GM21423 (cell line): Measurements from ENCODE around the gene CTNND1.
A peak's percentile ranks its signal among the peaks of the same experiment; 100 is the strongest.
"Not testable (repeated sequence)": the region's sequence is repeated elsewhere in the genome, so short reads cannot be mapped to it uniquely, and the experiment has no call there.

Source experiments
- ATAC-seq: cut with Tn5 transposase; IDR thresholded peaks from one replicate; pipeline ENCODE4 v1.9.1; 2021; ENCODE audit warnings: mild to moderate bottlenecking, moderate library complexity; ENCODE audit not compliant: unreplicated experiment

CTNND1 gene

GRCh38 chr11:57792060-57792541 lies 30.5 kb downstream of the CTNND1 start:
- ATAC-seq: peak; percentile 76

- no peak for ATAC-seq
These were observed 31.3 kb downstream of the CTNND1 start for GRCh38 chr11:57792870-57793269.

GRCh38 chr11:57793351-57794115 lies 31.9 kb downstream of the CTNND1 start:
- no peak for ATAC-seq

DNA sequence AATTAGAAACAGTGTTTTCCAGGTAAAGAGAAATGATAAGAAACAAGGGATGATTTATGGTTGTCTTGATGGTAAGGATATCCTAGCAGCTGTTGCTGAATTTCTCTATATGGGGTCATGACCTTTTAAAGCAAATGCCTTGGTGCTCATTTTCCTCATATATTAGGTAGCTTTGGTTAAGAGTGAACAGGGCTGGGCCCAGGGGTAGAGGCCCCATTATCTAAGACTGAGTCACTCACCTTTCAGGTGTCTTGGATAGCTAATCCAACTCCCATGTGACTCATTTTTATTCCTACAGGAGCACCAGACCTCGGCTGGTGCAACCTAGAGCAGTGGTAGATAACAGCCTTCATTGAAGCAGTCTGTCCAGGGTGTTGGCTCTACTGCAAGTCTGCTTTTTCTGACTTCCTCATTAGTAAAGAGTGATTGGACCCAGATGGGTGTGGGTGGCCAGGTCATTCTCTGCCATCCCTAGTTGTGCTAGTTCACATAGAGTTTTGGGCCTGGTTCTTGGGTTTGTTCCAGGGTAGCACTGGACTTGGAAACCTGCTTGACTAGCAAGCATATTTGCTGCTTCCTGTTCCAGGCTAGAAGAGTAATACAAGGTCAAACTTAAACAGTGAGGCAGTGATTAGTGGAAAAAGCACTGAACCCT lies 37.4 kb downstream of the CTNND1 start:
- no peak for ATAC-seq

DNA sequence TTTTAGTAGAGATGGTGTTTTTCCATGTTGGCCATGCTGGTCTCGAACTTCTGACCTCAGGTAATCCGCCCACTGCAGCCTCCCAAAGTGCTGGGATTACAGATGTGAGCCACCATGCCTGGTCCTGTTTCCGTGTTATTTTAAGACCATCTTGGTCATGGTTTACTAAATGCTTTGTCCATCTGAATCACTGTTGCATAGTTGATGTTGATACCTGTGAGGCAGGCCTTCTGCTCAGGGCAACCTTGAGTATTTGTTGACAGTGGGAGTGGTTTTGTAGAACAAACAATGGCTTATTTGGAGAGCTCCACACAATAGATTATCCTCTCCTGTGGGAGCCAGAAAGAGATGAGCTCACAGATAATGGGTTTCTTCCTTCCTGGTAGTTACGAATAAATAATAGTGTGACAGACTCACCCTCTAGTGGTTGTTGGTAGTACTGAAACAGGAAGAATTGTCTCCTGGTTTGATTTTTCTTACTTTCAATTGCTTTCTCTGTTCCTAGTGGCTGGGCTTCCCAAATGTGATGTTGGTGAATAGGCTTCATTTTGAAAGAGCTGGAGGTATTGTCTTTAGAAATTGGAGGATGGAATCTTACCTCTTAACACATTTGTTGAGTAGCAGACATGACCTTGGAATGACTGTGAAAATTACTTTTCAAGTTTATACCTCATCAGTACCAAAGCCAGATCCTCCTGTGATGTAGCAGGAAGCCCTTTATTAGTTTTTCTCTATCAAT lies 39.0 kb downstream of the CTNND1 start:
- peak; percentile 87 for ATAC-seq

GRCh38 chr11:57801183-57801485 lies 39.5 kb downstream of the CTNND1 start:
- no peak for ATAC-seq

- no peak for ATAC-seq
These were observed 40.8 kb downstream of the CTNND1 start for GRCh38 chr11:57802411-57802810.

DNA sequence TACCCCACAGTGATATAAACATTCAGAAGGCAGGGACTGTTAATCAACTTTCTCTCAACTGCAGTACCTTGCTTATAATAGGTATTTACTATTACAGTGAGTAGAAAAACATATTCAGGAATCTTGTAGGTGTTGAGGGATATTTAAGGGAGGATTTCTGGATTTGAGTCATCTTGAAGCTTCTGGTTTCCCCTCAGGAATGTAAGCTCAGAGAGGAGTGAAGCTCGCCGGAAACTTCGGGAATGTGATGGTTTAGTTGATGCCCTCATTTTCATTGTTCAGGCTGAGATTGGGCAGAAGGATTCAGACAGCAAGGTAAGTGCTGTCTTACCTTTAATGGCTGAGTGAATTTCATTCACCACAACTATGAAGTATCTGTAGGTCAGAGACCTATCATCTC lies 42.9 kb downstream of the CTNND1 start:
- no peak for ATAC-seq

- no peak for ATAC-seq
These were observed 44.2 kb downstream of the CTNND1 start for GRCh38 chr11:57805780-57806179.

- no peak for ATAC-seq
These were observed 51.0 kb downstream of the CTNND1 start for GRCh38 chr11:57812634-57813033.

DNA sequence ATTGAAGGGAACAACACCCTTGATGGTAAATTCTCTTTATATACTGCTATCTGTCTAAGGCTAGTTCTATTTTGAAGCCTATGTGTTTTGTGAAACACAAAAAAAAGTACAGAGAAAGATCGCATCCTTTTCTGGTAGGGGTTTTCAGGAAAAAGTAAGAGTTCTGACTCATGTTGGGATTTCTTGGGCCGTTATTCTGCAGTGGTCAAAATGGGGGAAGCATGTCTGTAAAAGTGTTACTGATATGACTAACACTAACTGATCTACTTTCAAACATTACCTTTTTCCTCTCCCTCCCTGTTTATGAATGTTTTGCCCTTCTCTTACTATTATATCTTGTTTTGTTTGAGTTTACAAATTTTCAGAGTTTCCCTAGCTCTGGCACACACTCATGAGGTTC lies 53.9 kb downstream of the CTNND1 start:
- peak; percentile 72 for ATAC-seq

DNA sequence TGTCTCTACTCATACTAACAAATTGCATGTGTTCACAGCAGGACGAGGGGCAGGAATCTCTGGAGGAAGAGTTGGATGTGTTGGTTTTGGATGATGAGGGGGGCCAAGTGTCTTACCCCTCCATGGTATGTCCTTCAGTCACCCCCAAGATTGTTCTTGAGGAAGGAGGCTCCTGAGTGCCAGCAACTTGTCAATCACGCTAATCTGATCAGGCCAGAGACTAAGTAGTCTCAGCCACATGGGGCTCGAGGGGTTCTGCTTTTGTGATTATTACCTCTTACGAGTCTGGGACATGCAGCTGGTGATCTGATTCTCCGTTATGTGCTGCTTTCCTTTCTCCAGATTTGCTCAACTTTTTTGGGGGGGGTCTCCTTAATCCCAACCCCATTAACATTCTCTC lies 54.3 kb downstream of the CTNND1 start:
- ATAC-seq: peak; percentile 21

- ATAC-seq: no peak
These were observed 57.2 kb downstream of the CTNND1 start for GRCh38 chr11:57818812-57819211.

DNA sequence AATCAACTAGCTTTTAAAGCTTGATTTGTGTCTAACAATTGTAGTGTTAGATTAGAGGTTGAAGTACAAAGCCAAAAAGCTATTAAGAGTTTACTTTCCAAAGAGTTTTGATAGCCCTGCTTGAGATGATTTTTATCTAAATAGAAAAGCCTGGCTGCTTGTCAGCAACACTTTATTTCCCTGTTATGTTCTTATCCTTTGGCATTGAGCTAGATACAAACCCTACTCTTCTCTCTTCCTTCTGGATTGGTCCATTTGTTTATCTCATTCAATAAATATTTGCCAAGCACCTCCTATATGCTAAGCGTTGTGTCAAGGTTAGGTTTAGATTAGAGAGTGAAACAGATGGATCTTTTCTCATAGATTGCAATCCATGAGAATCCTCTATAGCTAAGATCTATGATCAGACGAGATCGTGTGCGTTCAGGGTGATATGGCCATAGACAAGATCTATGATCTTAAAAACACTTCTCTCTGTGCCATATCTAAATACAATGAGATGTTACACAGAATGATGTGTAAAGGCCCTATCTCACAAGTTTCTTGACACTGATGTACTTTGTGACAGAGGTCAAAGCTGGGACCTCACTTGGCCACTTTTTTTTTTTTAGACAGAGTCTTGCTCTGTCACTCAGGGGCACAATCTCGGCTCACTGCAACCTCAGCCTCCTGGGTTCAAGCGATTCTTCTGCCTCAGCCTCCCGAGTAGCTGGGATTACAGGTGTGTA lies 57.8 kb downstream of the CTNND1 start:
- ATAC-seq: no peak

- no peak for ATAC-seq
These were observed 62.3 kb downstream of the CTNND1 start for GRCh38 chr11:57823859-57824258.

GRCh38 chr11:57834852-57835251 lies 73.2 kb downstream of the CTNND1 start:
- no peak for ATAC-seq

GRCh38 chr11:57838609-57839008 lies 77.0 kb downstream of the CTNND1 start:
- ATAC-seq: not testable (repeated sequence)

DNA sequence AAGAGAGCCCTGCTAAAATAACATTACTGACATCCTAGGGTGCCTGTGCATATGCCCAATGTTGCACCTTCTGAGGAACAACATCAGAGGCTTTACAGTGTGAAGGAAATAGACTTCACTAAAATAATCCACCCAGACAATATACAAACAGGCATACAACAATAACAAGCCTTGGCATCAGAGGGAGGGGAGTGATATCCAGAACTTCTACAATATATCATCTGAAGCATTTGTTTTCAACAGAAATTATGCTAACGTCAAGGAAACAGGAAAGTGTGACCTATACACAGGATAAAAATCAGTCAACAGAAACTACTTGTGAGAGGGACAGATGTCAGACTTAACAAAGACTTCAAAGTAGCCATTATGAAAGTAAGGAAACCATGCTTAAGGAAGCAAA lies 81.3 kb downstream of the CTNND1 start:
- ATAC-seq: no peak

- no peak for ATAC-seq
These were observed 106.4 kb downstream of the CTNND1 start for GRCh38 chr11:57867966-57868365.

GRCh38 chr11:57868491-57868890 lies 106.9 kb downstream of the CTNND1 start:
- ATAC-seq: no peak
